HG03457 (cell line): Measurements from ENCODE around the gene SIRT2.
A peak's percentile ranks its signal among the peaks of the same experiment; 100 is the strongest.
"Not testable (repeated sequence)": the region's sequence is repeated elsewhere in the genome, so short reads cannot be mapped to it uniquely, and the experiment has no call there.

ENCODE experiments used
- ATAC-seq: cut with Tn5 transposase; IDR thresholded peaks from one replicate; pipeline ENCODE4 v1.9.1; 2021; ENCODE audit warnings: moderate number of reproducible peaks; ENCODE audit not compliant: unreplicated experiment

SIRT2 gene

DNA sequence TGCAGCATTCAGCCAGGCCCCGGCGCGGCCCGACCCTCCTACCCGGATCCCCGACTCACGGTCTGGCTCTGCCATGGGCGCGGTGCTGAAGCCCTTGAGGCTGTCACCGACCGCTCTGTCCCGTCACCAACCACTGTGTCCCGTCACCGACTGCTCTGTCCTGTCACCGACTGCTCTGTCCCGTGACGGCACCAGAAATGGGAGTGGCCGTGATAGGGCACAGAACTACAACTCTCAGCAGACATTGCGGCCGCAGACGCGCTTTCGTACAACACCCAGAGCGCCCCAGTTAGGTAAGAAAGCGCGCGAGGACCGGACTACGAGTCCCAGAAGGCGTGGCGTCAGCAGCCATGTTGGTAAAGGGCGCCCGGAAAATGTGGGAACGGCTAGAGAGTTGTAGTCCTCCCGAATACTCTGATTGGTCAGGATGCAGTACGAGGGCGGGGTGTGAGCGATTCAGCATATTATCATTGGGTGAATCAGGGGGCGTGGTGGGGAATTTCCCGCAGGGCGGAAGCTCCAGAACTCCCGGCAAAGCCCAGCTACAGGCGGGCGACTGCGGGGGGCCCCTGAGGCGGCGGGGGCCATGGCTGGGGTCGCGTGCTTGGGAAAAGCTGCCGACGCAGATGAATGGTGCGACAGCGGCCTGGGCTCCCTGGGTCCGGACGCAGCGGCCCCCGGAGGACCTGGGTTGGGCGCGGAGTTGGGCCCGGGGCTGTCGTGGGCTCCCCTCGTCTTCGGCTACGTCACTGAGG, at the start of gene SIRT2, which contains the start of gene NFKBIB:
TSS of gene SIRT2 (minus strand) at position 172 of the 755 bp plus-strand sequence. CDS start at position 75, 97 bp downstream.
TSS of gene NFKBIB (plus strand) at position 523 of the 755 bp plus-strand sequence. CDS start at position 587, 64 bp downstream.
- ATAC-seq, result peak; percentile 76

- no peak for ATAC-seq
Observed at GRCh38 chr19:38946229-38947010, 47.0 kb upstream of the SIRT2 start.

- no peak for ATAC-seq
Observed at GRCh38 chr19:38945562-38946228, 46.3 kb upstream of the SIRT2 start.

DNA sequence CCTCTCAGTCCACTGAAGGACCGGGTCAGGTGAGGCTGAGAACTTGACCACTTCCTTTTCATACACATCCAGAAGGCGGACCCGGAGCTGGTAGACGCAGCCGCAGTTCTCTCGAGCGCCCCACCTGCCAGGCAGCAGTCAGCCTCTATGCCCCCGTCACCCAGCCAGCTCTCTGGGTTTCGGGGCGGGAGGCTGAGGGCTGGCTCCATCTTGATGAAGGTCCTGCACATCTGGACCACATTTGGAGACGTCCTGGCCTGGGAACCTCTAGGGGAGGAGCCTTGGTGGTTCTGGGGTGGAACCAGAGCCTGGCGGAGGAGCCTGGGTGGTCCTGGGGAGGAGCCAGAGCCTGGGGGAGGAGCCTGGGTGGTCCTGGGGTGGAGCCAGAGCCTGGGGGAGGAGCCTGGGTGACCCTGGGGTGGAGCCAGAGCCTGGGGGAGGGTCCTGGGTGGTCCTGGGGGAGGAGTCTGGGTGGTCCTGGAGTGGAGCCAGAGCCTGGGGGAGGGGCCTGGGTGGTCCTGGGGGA, 45.6 kb upstream of the SIRT2 start:
- no peak for ATAC-seq

- ATAC-seq, result no peak
Observed at GRCh38 chr19:38942471-38943181, 43.2 kb upstream of the SIRT2 start.

DNA sequence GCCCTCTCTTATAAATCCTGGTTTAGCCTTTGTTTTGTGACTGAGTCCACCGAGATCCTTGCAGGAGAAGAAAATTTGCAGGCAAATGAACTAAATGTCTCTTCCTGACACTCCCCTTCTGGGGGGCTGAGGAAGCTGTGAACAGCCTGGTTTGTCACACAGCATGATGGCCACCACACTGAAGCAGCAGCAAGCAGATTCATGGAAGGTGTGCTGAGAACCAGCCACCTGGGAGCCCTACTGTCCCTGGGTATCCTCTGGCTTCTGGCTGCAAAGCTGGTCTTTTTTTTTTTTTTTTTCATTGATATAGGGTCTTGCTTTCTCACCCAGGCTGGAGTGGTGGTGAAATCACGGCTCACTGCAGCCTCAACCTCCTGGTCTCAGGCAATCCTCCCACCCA, 42.6 kb upstream of the SIRT2 start:
- no peak for ATAC-seq

GRCh38 chr19:38941466-38941865, 42.0 kb upstream of the SIRT2 start:
- ATAC-seq, result not testable (repeated sequence)

- ATAC-seq, result no peak
Observed at GRCh38 chr19:38939957-38940356, 40.5 kb upstream of the SIRT2 start.

- ATAC-seq, result no peak
Observed at GRCh38 chr19:38933544-38933943, 34.1 kb upstream of the SIRT2 start.

GRCh38 chr19:38932425-38933179, 33.2 kb upstream of the SIRT2 start:
- no peak for ATAC-seq

- ATAC-seq, result no peak
Observed at GRCh38 chr19:38931521-38931793, 32.0 kb upstream of the SIRT2 start.

DNA sequence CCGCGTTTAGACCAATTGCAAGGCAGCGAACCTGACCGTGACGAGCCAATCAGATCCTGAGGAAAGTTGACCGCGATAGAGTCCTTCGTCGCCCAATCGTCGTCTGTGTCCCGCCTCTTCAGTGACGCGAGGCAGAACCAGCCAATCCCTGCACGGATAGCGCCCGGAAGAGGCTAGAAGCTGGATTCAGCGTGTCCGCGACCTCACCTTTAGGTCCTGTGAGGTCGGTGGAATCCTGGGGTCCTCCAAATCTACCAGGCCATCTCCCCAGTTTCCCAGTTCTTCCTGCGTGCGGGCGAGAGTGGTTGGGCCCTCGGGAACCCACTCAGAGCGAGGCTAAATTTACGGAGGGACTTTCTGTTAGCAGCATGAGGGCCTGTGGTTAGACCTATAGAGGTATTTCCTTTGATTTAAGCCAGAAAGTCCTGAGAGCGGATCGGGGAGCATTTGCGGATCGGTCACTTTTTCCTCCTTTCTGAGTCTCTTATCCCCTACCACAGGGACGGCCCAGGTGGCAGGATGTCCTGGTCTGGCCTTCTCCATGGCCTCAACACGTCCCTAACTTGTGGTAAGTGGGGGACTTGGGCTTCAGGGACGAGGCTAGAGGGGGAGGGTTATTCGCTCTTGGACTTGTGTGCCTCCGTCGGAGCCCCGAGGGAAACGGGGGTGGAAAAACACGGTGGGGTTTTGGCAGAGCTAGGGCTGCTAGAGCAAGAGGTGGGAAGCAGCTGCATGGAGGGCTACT, 31.5 kb upstream of the SIRT2 start, which contains the start of gene MRPS12:
TSS of gene MRPS12 (plus strand) at position 169 of the 745 bp plus-strand sequence. CDS start at position 520, 351 bp downstream.
- peak; percentile 82 for ATAC-seq

DNA sequence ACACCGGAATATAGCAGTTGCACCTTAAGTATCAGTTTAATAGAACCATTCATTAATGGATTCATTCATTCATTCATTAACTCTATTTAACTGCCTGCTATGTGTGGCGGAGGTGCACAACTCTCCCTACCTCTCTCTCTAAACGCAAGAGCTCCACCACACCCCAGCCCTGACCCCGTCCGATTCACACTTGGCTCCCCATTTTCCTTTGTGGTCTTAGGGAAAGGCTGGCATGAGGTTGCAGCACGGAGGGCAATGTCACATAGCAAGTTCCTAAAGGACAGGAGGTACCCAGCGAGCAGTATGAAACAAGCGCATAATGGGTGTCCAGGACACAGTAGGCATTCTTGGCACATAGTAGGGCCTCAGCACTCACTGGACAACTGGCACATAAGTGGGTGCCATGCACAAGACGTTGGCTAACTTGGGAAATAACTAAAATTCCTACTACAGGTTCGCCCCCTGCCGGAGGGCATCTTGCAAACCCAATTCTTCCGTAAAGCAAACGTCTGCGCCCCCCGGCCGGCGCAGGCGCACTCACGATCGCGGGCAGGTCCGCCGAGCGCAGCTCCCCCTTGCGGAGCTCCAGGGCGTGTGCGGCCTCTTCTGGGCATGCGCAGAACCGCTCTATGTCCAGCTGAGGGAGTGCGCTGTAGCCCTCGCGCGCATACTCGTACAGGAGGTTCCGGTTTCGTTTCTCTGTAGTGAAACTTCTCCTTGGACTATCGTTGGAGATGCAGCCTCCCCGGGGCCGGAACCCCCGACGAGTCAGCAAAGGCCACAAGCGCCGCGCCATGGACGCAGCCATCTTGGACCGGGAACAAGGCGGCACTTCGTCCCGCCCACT, 30.7 kb upstream of the SIRT2 start, which contains the start of gene SARS2:
TSS of gene SARS2 (minus strand) at position 835 of the 847 bp plus-strand sequence. CDS start at position 808, 27 bp downstream.
- ATAC-seq, result peak; percentile 45

DNA sequence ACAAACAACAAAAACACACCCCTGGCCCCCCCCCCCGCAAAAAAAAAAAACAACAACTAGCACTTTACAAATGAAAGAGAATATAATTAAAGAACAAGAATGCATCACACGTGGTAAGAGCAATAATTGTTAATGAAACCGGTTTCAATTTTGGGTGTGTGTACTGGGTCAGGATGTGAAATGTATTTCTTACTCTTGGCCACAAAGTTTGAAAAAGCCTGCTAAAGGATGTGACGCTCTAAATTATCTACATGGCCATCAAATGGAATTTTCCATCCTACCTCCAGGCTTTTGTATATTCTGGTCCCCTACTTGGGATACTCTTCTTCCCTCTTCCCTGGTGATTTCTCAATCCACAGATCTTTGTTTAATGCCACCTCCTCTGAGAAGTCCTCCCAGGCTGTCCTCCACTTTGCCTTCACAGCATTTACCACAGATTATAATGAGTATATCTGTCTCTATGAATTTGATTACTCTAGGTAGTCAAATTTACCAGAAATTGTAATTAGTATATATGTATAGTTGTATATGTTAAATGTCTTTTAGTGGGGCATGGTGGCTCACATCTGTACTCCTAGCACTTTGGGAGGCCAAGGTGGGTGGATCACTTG, 29.1 kb upstream of the SIRT2 start:
- no peak for ATAC-seq

GRCh38 chr19:38924388-38924787, 25.0 kb upstream of the SIRT2 start:
- no peak for ATAC-seq

- ATAC-seq, result no peak
Observed at GRCh38 chr19:38922482-38922881, 23.1 kb upstream of the SIRT2 start.

- no peak for ATAC-seq
Observed at GRCh38 chr19:38921420-38922274, 22.2 kb upstream of the SIRT2 start.
